B cell (primary cell): ENCODE data around the gene TNNT1.

ENCODE experiments used
- EZH2 ChIP-seq: IDR thresholded peaks from 2 replicates; pipeline ENCODE4 v1.6.1; 2012; ENCODE audit warnings: borderline replicate concordance, low read depth, mild to moderate bottlenecking, moderate library complexity, low read length; ENCODE audit not compliant: insufficient read depth, poor library complexity, severe bottlenecking
- TF ChIP-seq, protein P1 (sequence below): fragments of 200-600 bp; IDR thresholded peaks from one replicate; pipeline ENCODE4 v1.8.0; 2022; ENCODE audit warnings: antibody characterized with exemption, mild to moderate bottlenecking

DNA sequence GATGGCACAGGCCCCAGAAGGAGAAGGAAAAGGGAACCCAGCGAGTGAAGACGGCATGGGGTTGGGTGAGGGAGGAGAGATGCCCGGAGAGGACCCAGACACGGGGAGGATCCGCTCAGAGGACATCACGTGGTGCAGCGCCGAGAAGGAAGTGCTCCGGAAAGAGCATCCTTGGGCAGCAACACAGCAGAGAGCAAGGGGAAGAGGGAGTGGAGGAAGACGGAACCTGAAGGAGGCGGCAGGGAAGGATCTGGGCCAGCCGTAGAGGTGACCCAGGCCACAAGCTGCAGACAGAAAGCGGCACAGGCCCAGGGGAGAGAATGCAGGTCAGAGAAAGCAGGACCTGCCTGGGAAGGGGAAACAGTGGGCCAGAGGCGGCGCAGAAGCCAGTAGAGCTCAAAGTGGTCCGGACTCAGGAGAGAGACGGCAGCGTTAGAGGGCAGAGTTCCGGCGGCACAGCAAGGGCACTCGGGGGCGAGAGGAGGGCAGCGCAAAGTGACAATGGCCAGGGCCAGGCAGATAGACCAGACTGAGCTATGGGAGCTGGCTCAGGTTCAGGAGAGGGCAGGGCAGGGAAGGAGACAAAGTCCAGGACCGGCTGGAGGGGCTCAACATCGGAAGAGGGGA is 32.7 kb downstream of the TNNT1 start:
- TF ChIP-seq, protein P1, sequence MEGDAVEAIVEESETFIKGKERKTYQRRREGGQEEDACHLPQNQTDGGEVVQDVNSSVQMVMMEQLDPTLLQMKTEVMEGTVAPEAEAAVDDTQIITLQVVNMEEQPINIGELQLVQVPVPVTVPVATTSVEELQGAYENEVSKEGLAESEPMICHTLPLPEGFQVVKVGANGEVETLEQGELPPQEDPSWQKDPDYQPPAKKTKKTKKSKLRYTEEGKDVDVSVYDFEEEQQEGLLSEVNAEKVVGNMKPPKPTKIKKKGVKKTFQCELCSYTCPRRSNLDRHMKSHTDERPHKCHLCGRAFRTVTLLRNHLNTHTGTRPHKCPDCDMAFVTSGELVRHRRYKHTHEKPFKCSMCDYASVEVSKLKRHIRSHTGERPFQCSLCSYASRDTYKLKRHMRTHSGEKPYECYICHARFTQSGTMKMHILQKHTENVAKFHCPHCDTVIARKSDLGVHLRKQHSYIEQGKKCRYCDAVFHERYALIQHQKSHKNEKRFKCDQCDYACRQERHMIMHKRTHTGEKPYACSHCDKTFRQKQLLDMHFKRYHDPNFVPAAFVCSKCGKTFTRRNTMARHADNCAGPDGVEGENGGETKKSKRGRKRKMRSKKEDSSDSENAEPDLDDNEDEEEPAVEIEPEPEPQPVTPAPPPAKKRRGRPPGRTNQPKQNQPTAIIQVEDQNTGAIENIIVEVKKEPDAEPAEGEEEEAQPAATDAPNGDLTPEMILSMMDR = no peak
- no peak for TF ChIP-seq EZH2
